GM21717 (cell line): ENCODE measurements around the gene LMX1B.

Source experiments
- ATAC-seq: cut with Tn5 transposase; IDR thresholded peaks from one replicate; pipeline ENCODE4 v1.9.1; 2021; ENCODE audit warnings: mild to moderate bottlenecking, moderate library complexity; ENCODE audit not compliant: unreplicated experiment

Gene LMX1B

GRCh38 chr9:126674365-126675146 is 60.8 kb downstream of the LMX1B start:
- ATAC-seq, result no peak

- no peak for ATAC-seq
Observed at GRCh38 chr9:126675147-126675467, 61.4 kb downstream of the LMX1B start.

GRCh38 chr9:126676102-126676684 is 62.5 kb downstream of the LMX1B start:
- ATAC-seq, result no peak

- no peak for ATAC-seq
Observed at GRCh38 chr9:126676685-126677143, 63.0 kb downstream of the LMX1B start.

GRCh38 chr9:126677188-126678084 is 63.7 kb downstream of the LMX1B start:
- ATAC-seq, result no peak

GRCh38 chr9:126678989-126679388 is 65.3 kb downstream of the LMX1B start:
- no peak for ATAC-seq

- ATAC-seq, result no peak
Observed at GRCh38 chr9:126681336-126681735, 67.6 kb downstream of the LMX1B start.

GRCh38 chr9:126682113-126682810 is 68.5 kb downstream of the LMX1B start:
- ATAC-seq, result no peak

GRCh38 chr9:126682928-126683697 is 69.4 kb downstream of the LMX1B start:
- ATAC-seq, result no peak

- no peak for ATAC-seq
Observed at GRCh38 chr9:126683698-126684044, 69.9 kb downstream of the LMX1B start.

- no peak for ATAC-seq
Observed at GRCh38 chr9:126684345-126684744, 70.6 kb downstream of the LMX1B start.

GRCh38 chr9:126684965-126685465 is 71.3 kb downstream of the LMX1B start:
- ATAC-seq, result no peak

- ATAC-seq, result no peak
Observed at GRCh38 chr9:126687930-126688461, 74.3 kb downstream of the LMX1B start.

- no peak for ATAC-seq
Observed at GRCh38 chr9:126688617-126689016, 74.9 kb downstream of the LMX1B start.

GRCh38 chr9:126689027-126689825 is 75.5 kb downstream of the LMX1B start:
- no peak for ATAC-seq

GRCh38 chr9:126690431-126691051 is 76.8 kb downstream of the LMX1B start:
- no peak for ATAC-seq

- no peak for ATAC-seq
Observed at GRCh38 chr9:126692041-126692758, 78.5 kb downstream of the LMX1B start.
